ENCODE data around the gene MSRB3.

The MSRB3 gene

GRCh38 chr12:65420941-65421340, 142.5 kb downstream of the MSRB3 start:
- H4K20me1 ChIP-seq (ENCODE audit: low read depth, low read length) = no peaks in the 10 kb centered on the region
- H3F3A ChIP-seq (ENCODE audit: insufficient read depth) = no peaks in the 10 kb centered on the region
- no peaks in the 10 kb centered on the region for H3K9me3 ChIP-seq (ENCODE audit: insufficient read depth, low read length)
- no peaks in the 10 kb centered on the region for H3K36me3 ChIP-seq (ENCODE audit: low read length)
- H3K9ac ChIP-seq (ENCODE audit: low read length) = no peak overlapping the region
- no peak overlapping the region for H3K27ac ChIP-seq (ENCODE audit: low read depth, low read length)
- no peaks in the 10 kb centered on the region for H3K27me3 ChIP-seq (ENCODE audit: low read length)
- no peak overlapping the region for H2AFZ ChIP-seq (ENCODE audit: low read depth, low read length, severe bottlenecking)
- no peak overlapping the region for H3K4me3 ChIP-seq (ENCODE audit: insufficient read depth, low read length, poor library complexity, severe bottlenecking)
- H3K79me2 ChIP-seq (ENCODE audit: insufficient read depth, low read length) = no peaks in the 10 kb centered on the region
- no peak overlapping the region for H3K4me2 ChIP-seq (ENCODE audit: low read depth, low read length, poor library complexity, severe bottlenecking)
- no peaks in the 10 kb centered on the region; the same call in 1 of the 2 replicates for H3K9me2 ChIP-seq (replicated peaks; ENCODE audit: insufficient read depth, low read length)
- TF ChIP-seq EZH2phosphoT487 (conservative IDR thresholded peaks at IDR 0.05; ENCODE audit: low read length) = no peak
- TF ChIP-seq, protein P1, sequence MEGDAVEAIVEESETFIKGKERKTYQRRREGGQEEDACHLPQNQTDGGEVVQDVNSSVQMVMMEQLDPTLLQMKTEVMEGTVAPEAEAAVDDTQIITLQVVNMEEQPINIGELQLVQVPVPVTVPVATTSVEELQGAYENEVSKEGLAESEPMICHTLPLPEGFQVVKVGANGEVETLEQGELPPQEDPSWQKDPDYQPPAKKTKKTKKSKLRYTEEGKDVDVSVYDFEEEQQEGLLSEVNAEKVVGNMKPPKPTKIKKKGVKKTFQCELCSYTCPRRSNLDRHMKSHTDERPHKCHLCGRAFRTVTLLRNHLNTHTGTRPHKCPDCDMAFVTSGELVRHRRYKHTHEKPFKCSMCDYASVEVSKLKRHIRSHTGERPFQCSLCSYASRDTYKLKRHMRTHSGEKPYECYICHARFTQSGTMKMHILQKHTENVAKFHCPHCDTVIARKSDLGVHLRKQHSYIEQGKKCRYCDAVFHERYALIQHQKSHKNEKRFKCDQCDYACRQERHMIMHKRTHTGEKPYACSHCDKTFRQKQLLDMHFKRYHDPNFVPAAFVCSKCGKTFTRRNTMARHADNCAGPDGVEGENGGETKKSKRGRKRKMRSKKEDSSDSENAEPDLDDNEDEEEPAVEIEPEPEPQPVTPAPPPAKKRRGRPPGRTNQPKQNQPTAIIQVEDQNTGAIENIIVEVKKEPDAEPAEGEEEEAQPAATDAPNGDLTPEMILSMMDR (IDR thresholded peaks at IDR 0.05; ENCODE audit: insufficient read depth, low read length, poor library complexity, severe bottlenecking) = no peak

DNA sequence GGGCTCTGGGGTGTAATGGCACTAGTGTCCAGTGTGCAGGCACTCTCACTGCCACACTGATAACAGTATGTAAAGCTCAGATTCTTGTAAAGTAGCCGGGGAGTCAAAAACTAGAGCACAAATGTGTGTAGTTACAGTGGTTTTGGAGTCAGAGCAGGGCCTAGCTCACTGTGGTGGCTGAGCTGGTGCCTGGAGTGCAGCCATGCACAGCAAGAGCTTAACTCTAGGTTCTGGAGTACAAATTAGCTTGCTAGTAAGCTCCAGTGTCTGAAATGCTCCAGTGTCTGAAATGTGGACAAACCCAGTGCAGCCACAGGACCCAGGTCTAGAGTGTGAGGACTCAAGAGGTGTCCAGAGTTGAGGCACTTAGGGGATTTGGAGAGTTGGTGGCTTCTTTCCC, 149.2 kb downstream of the MSRB3 start:
- no peaks in the 10 kb centered on the region for H3K9me3 ChIP-seq (ENCODE audit: insufficient read depth, low read length)
- no peaks in the 10 kb centered on the region for H3F3A ChIP-seq (ENCODE audit: insufficient read depth)
- H3K4me3 ChIP-seq (ENCODE audit: insufficient read depth, low read length, poor library complexity, severe bottlenecking) = no peak overlapping the region
- no peaks in the 10 kb centered on the region for H3K27me3 ChIP-seq (ENCODE audit: low read length)
- TF ChIP-seq EZH2phosphoT487 (conservative IDR thresholded peaks at IDR 0.05; ENCODE audit: low read length) = no peak
- TF ChIP-seq, protein P1 (IDR thresholded peaks at IDR 0.05; ENCODE audit: insufficient read depth, low read length, poor library complexity, severe bottlenecking) = no peak
- H3K4me2 ChIP-seq (ENCODE audit: low read depth, low read length, poor library complexity, severe bottlenecking) = no peak overlapping the region
- no peak overlapping the region for H3K27ac ChIP-seq (ENCODE audit: low read depth, low read length)
- H3K9ac ChIP-seq (ENCODE audit: low read length) = no peak overlapping the region
- H3K9me2 ChIP-seq (replicated peaks; ENCODE audit: insufficient read depth, low read length) = no peaks in the 10 kb centered on the region; the same call in 1 of the 2 replicates
- H3K79me2 ChIP-seq (ENCODE audit: insufficient read depth, low read length) = no peaks in the 10 kb centered on the region
- no peaks in the 10 kb centered on the region for H3K36me3 ChIP-seq (ENCODE audit: low read length)
- H2AFZ ChIP-seq (ENCODE audit: low read depth, low read length, severe bottlenecking) = no peak overlapping the region
- no peaks in the 10 kb centered on the region for H4K20me1 ChIP-seq (ENCODE audit: low read depth, low read length)

DNA sequence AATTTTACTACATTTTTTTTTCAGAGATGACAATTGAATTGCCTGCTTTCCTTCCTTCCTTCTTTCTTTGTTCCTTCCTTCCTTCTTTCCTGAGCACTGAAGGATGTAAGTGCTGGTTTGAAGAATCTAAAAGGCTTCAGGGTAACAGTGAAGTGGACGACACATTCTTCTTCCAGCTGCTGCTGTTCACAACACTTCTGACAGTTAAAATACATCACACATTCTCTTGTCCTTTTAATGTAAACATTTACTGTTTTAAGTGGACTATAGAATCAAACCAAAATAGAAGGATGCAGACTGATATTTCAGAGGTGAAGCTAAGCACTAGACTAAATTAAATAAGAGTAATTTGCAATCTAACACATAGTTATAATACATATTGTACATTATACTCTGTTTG, 151.5 kb downstream of the MSRB3 start:
- Histone ChIP-seq H2AFZ (ENCODE audit: low read depth, low read length, severe bottlenecking) (no peak overlapping the region), H3K9me3 (ENCODE audit: insufficient read depth, low read length) (no peaks in the 10 kb centered on the region), H3K9ac (ENCODE audit: low read length) (no peak overlapping the region), H3K27ac (ENCODE audit: low read depth, low read length) (no peak overlapping the region), H3F3A (ENCODE audit: insufficient read depth) (no peaks in the 10 kb centered on the region), H3K9me2 (replicated peaks; ENCODE audit: insufficient read depth, low read length) (no peaks in the 10 kb centered on the region), H3K4me2 (ENCODE audit: low read depth, low read length, poor library complexity, severe bottlenecking) (no peak overlapping the region), H3K79me2 (ENCODE audit: insufficient read depth, low read length) (no peaks in the 10 kb centered on the region), H3K36me3 (ENCODE audit: low read length) (no peaks in the 10 kb centered on the region), H4K20me1 (ENCODE audit: low read depth, low read length) (no peaks in the 10 kb centered on the region), H3K4me3 (ENCODE audit: insufficient read depth, low read length, poor library complexity, severe bottlenecking) (no peak overlapping the region), H3K27me3 (ENCODE audit: low read length) (no peaks in the 10 kb centered on the region)
- TF ChIP-seq EZH2phosphoT487 (conservative IDR thresholded peaks at IDR 0.05; ENCODE audit: low read length) = no peak
- TF ChIP-seq, protein P1 (IDR thresholded peaks at IDR 0.05; ENCODE audit: insufficient read depth, low read length, poor library complexity, severe bottlenecking) = no peak
